Uterus (tissue), 4 donors: ENCODE measurements around the gene NLRX1. TPM values are rescaled to one million over a fixed set of nuclear protein-coding genes. Genes with fewer than 3 reads are reported as not detected.

Experiments used
- DNase-seq, 2 donors: peaks; one replicate each; pipeline ENCODE4 v3.0.0-alpha.2; 2019 to 2020
- H3K27ac ChIP-seq, 2 donors: fragments of 200-600 bp; sonication (generic); 1 replicate in 1 of 2; 2 replicates in 1 of 2; pipeline ENCODE4 v1.5.1; 2016 to 2018
- H3K27me3 ChIP-seq, 2 donors: fragments of 200-600 bp; sonication (generic); one replicate each; pipeline ENCODE4 v1.5.1; 2018 to 2019; ENCODE audit warnings: control low read depth in 1 of 2
- H3K36me3 ChIP-seq, 2 donors: fragments of 200-600 bp; sonication (generic); one replicate each; pipeline ENCODE4 v1.5.1; 2019; ENCODE audit warnings: control low read depth in 1 of 2
- H3K4me1 ChIP-seq, 2 donors: fragments of 200-600 bp; sonication (generic); one replicate each; pipeline ENCODE4 v1.5.1; 2018 to 2019; ENCODE audit warnings: control low read depth in 1 of 2
- H3K4me3 ChIP-seq, 2 donors: fragments of 200-600 bp; sonication (generic); 1 replicate in 1 of 2; 2 replicates in 1 of 2; pipeline ENCODE4 v1.5.1; 2018 to 2019; ENCODE audit warnings: mild to moderate bottlenecking in 1 of 2
- H3K9me3 ChIP-seq, 2 donors: fragments of 200-600 bp; sonication (generic); one replicate each; pipeline ENCODE4 v1.5.1; 2019; ENCODE audit warnings: control low read depth in 1 of 2
- POLR2A ChIP-seq, 2 donors: fragments of 450-650 bp; IDR thresholded peaks; one replicate each; pipeline ENCODE4 v1.6.1; 2016; ENCODE audit warnings: antibody characterized with exemption in 2 of 2, mild to moderate bottlenecking in 1 of 2, moderate library complexity in 1 of 2
- intact Hi-C: fragments of 100-400 bp; cut with DNase I; formaldehyde crosslinking; loops from one replicate; pipeline ENCODE4 v1.15.1; 2023; ENCODE audit warnings: low total_unique reads
- total RNA-seq, 4 donors: library from RNA; depleted of rRNA in 3 of 4; stranded (reverse); fragments of >200 nt in 3 of 4; gene quantifications; one replicate each; pipeline versions ENCODE4 v1.1.0 to v1.2.4, GENCODE V29; 2014 to 2023
- TF ChIP-seq, protein P1 (sequence below), 4 experiments: fragments of 200-600 bp in 2 of 4; fragments of 450-650 bp in 2 of 4; sonication (generic) in 2 of 4; IDR thresholded peaks; one replicate each; pipeline ENCODE4 v1.5.1; 2016 to 2019; ENCODE audit warnings: antibody characterized with exemption in 4 of 4, mild to moderate bottlenecking in 2 of 4, moderate library complexity in 1 of 4
- donor health status: DM: yes; HTN: yes; CAD: no.

NLRX1 gene
- total RNA-seq, 4 donors from 2014 or later = 5.1 to 23.5 (median 16.8) TPM

DNA sequence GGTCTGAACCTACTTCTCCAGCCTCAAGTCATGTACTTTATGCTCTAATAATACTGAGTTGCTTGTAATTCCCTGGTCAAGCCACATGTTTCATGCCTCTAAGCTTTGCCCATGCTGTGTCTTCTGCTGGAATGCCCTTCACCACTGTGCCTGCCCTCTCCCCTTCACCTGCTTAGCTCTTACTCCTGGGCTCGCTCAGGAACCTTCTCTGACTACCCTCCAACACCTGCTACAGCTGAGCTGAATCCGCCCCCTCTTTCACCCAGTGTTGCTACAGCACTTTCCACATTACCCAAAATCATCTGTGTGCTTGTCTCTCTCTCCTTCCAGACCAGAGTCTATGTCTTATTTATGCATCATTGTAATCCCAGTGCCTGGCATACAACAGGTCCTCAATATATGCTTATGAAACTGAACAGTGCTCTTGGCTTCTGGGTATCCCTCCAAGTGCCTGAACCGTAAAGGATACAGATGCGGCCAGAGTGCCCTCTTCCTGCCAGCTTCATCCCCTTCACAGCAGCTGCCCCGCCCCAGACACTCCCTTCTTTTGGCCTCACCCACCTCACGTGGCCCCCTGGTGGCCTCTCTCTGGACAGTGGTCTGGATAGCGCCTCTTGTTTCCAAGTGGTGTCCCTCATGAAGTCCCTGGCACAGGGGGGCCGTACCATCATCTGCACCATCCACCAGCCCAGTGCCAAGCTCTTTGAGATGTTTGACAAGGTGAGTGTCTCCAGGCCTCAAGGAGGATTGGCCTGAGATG, 12.6 kb upstream of the NLRX1 start:
- intact Hi-C loops = no loop called here
- H3K9me3 ChIP-seq = no peaks in the 10 kb centered on the region
- DNase-seq = no peak
- H3K4me1 ChIP-seq = no peaks in the 10 kb centered on the region
- no peak overlapping the region for H3K27ac ChIP-seq
- H3K36me3 ChIP-seq = no peaks in the 10 kb centered on the region
- no peaks in the 10 kb centered on the region for H3K27me3 ChIP-seq
- TF ChIP-seq, protein P1, sequence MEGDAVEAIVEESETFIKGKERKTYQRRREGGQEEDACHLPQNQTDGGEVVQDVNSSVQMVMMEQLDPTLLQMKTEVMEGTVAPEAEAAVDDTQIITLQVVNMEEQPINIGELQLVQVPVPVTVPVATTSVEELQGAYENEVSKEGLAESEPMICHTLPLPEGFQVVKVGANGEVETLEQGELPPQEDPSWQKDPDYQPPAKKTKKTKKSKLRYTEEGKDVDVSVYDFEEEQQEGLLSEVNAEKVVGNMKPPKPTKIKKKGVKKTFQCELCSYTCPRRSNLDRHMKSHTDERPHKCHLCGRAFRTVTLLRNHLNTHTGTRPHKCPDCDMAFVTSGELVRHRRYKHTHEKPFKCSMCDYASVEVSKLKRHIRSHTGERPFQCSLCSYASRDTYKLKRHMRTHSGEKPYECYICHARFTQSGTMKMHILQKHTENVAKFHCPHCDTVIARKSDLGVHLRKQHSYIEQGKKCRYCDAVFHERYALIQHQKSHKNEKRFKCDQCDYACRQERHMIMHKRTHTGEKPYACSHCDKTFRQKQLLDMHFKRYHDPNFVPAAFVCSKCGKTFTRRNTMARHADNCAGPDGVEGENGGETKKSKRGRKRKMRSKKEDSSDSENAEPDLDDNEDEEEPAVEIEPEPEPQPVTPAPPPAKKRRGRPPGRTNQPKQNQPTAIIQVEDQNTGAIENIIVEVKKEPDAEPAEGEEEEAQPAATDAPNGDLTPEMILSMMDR (IDR thresholded peaks at IDR 0.05) = peak in 1 of 4 experiments; percentile 18
- TF ChIP-seq POLR2A (IDR thresholded peaks at IDR 0.05) = no peak
- no peak overlapping the region for H3K4me3 ChIP-seq

DNA sequence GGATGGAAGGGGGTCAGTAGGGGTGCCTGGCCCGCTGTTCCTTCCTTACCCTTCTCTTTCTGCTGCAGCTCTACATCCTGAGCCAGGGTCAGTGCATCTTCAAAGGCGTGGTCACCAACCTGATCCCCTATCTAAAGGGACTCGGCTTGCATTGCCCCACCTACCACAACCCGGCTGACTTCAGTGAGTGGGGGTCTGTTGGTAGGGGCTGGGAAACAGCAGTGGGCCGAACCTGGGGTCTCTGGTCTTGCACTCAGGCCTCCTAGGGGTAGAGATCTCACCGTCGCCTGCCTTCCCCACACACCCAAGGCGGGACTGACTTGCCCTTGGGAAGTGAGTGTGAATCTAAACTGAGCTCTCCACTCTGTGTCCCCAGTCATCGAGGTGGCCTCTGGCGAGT, 12.0 kb upstream of the NLRX1 start:
- no peak overlapping the region for H3K27ac ChIP-seq
- no peaks in the 10 kb centered on the region for H3K9me3 ChIP-seq
- H3K4me1 ChIP-seq = no peaks in the 10 kb centered on the region
- no peak for DNase-seq
- no peak for TF ChIP-seq POLR2A (IDR thresholded peaks at IDR 0.05)
- H3K4me3 ChIP-seq = no peak overlapping the region
- intact Hi-C loops = no loop called here
- H3K27me3 ChIP-seq = no peaks in the 10 kb centered on the region
- H3K36me3 ChIP-seq = no peaks in the 10 kb centered on the region

DNA sequence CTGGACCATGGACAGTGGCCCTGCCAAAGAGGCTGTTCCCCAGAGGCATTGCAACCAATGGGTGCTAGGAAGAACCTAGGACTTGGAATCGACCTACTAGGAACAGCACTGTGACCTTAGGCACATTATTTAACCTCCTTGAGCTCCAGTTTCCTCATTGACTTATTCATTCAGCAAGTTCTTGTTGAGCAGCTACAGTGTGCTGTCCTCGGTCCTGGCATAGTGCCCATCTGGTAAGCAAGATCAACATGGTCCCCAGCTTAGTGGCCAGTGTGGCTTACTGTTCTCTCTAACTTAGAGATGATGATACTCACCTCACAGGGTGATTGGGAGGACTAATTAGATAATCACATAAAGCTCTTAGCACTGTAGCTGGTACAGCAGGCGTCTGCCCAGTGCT, 11.5 kb upstream of the NLRX1 start:
- DNase-seq = no peak
- H3K4me1 ChIP-seq = no peaks in the 10 kb centered on the region
- H3K27me3 ChIP-seq = no peaks in the 10 kb centered on the region
- H3K9me3 ChIP-seq = no peaks in the 10 kb centered on the region
- intact Hi-C loops = no loop called here
- H3K4me3 ChIP-seq = no peak overlapping the region
- H3K36me3 ChIP-seq = no peaks in the 10 kb centered on the region
- TF ChIP-seq, protein P1 (IDR thresholded peaks at IDR 0.05) = no peak
- no peak for TF ChIP-seq POLR2A (IDR thresholded peaks at IDR 0.05)
- H3K27ac ChIP-seq = no peak overlapping the region

DNA sequence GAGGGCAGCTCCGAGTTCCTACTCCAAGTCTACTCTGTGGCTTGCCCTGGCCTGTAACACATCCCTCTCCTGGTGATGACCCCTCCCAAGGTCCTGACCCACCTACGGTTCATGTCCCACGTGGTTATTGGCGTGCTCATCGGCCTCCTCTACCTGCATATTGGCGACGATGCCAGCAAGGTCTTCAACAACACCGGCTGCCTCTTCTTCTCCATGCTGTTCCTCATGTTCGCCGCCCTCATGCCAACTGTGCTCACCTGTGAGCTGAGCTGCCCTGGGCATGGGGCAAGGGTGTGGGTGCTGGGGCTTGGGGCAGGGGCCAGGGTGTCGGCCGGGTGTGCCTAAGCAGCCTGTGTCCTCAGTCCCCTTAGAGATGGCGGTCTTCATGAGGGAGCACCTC, 10.1 kb upstream of the NLRX1 start:
- Histone ChIP-seq H3K27me3 (no peaks in the 10 kb centered on the region), H3K27ac (no peak overlapping the region), H3K4me1 (no peaks in the 10 kb centered on the region), H3K9me3 (no peaks in the 10 kb centered on the region), H3K36me3 (no peaks in the 10 kb centered on the region), H3K4me3 (no peak overlapping the region)
- DNase-seq = no peak
- intact Hi-C loops = no loop called here
- TF ChIP-seq POLR2A (IDR thresholded peaks at IDR 0.05) = no peak
- TF ChIP-seq, protein P1 (IDR thresholded peaks at IDR 0.05) = no peak

DNA sequence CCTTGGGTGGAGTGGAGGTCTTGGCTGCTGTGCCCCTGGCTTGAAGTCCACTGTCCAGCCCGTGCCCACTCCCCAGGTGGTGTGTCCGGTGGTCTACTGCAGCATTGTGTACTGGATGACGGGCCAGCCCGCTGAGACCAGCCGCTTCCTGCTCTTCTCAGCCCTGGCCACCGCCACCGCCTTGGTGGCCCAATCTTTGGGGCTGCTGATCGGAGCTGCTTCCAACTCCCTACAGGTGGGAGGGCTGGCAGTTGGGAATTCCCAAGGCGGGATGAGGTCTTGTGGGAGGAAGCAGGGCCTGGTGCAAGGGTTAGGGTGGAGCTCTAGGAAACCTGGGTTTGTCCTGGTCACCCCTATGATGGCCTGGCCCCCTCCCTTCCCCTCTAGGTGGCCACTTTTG, 8.4 kb upstream of the NLRX1 start:
- Histone ChIP-seq H3K27me3 (no peaks in the 10 kb centered on the region), H3K27ac (no peak overlapping the region), H3K4me1 (no peaks in the 10 kb centered on the region), H3K36me3 (no peaks in the 10 kb centered on the region), H3K4me3 (no peak overlapping the region), H3K9me3 (no peaks in the 10 kb centered on the region)
- intact Hi-C loops = no loop called here
- no peak for DNase-seq
- no peak for TF ChIP-seq POLR2A (IDR thresholded peaks at IDR 0.05)
- TF ChIP-seq, protein P1 (IDR thresholded peaks at IDR 0.05) = no peak
